Tibial nerve (tissue), 4 donors: ENCODE results near the gene CSAG2.
"Not testable (repeated sequence)": the region's sequence is repeated elsewhere in the genome, so short reads cannot be mapped to it uniquely, and the experiment has no call there.

Experiments used
- EP300 ChIP-seq, 2 donors: sonication (generic); formaldehyde crosslinking; IDR thresholded peaks; one replicate each; pipeline ENCODE4 v1.6.1; 2017; ENCODE audit warnings: antibody characterized with exemption in 2 of 2, mild to moderate bottlenecking in 1 of 2
- POLR2A ChIP-seq, 2 donors: fragments of 450-650 bp; IDR thresholded peaks; one replicate each; pipeline ENCODE4 v1.6.1; 2017; ENCODE audit warnings: antibody characterized with exemption in 2 of 2, mild to moderate bottlenecking in 2 of 2, moderate library complexity in 2 of 2
- TF ChIP-seq, protein P1 (sequence below), 5 experiments: fragments of 200-600 bp in 3 of 5; fragments of 450-650 bp in 2 of 5; sonication (generic) in 3 of 5; IDR thresholded peaks; one replicate each; pipeline ENCODE4 v1.5.1; 2016 to 2019; ENCODE audit warnings: antibody characterized with exemption in 5 of 5, mild to moderate bottlenecking in 3 of 5, moderate library complexity in 2 of 5

DNA sequence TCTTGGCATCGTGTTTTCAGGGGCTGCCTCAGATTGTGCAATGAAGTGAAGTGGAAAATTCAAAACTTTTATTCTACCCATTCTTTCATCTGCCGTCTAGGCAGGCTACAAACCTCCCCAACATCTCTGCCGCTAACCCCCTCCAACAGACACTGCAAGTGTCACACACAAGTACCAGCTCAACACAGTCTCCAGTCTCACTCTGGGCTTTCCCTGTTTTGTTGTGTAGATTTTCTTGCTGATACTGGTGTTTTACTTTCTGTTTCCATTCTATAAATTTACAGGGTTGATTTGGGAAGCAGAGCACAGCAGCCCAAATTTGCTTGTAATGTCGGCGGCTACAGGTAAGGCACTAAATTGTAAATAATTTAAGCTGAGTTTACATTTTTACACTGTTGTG, 45.8 kb upstream of the CSAG2 start:
- TF ChIP-seq POLR2A, EP300 (IDR thresholded peaks at IDR 0.05): not testable (repeated sequence)
- TF ChIP-seq, protein P1, sequence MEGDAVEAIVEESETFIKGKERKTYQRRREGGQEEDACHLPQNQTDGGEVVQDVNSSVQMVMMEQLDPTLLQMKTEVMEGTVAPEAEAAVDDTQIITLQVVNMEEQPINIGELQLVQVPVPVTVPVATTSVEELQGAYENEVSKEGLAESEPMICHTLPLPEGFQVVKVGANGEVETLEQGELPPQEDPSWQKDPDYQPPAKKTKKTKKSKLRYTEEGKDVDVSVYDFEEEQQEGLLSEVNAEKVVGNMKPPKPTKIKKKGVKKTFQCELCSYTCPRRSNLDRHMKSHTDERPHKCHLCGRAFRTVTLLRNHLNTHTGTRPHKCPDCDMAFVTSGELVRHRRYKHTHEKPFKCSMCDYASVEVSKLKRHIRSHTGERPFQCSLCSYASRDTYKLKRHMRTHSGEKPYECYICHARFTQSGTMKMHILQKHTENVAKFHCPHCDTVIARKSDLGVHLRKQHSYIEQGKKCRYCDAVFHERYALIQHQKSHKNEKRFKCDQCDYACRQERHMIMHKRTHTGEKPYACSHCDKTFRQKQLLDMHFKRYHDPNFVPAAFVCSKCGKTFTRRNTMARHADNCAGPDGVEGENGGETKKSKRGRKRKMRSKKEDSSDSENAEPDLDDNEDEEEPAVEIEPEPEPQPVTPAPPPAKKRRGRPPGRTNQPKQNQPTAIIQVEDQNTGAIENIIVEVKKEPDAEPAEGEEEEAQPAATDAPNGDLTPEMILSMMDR (IDR thresholded peaks at IDR 0.05): not testable (repeated sequence)
